IPS-15b (cell line): ENCODE data around the gene C16orf87.
"Not testable (repeated sequence)": the region's sequence is repeated elsewhere in the genome, so short reads cannot be mapped to it uniquely, and the experiment has no call there.

Experiments used
- H3K27me3 ChIP-seq: one replicate; pipeline ENCODE4 v1.6.1; 2013; ENCODE audit warnings: low read length; ENCODE audit not compliant: control insufficient read depth, insufficient read depth
- H3K36me3 ChIP-seq: one replicate; pipeline ENCODE4 v1.6.1; 2013; ENCODE audit warnings: low read length; ENCODE audit not compliant: control insufficient read depth, insufficient read depth
- H3K4me1 ChIP-seq: one replicate; pipeline ENCODE4 v1.6.1; 2013; ENCODE audit warnings: mild to moderate bottlenecking, low read length; ENCODE audit not compliant: control insufficient read depth, insufficient read depth
- H3K4me3 ChIP-seq: one replicate; pipeline ENCODE4 v1.5.1; 2013; ENCODE audit warnings: low read depth, low read length
- H3K9ac ChIP-seq: one replicate; pipeline ENCODE4 v1.6.1; 2013; ENCODE audit warnings: low read depth, mild to moderate bottlenecking, low read length
- H3K9me3 ChIP-seq: one replicate; pipeline ENCODE4 v1.6.1; 2013; ENCODE audit warnings: mild to moderate bottlenecking, low read length; ENCODE audit not compliant: control insufficient read depth, insufficient read depth

C16orf87 gene

GRCh38 chr16:46790599-46791270 lies 40.2 kb downstream of the C16orf87 start:
- Histone ChIP-seq H3K27me3 (no peaks in the 10 kb centered on the region), H3K9me3 (no peaks in the 10 kb centered on the region), H3K36me3 (no peaks in the 10 kb centered on the region), H3K9ac (no peak overlapping the region), H3K4me3 (peak overlapping the region; percentile 69), H3K4me1 (peaks cover 12% of the 10 kb centered on the region)

- Histone ChIP-seq H3K9me3 (no peaks in the 10 kb centered on the region), H3K36me3 (no peaks in the 10 kb centered on the region), H3K27me3 (no peaks in the 10 kb centered on the region), H3K9ac (peak overlapping the region; percentile 76), H3K4me3 (peak overlapping the region; percentile 69), H3K4me1 (peaks cover 14% of the 10 kb centered on the region)
These were observed 41.2 kb downstream of the C16orf87 start for GRCh38 chr16:46789499-46790414.

- Histone ChIP-seq H3K9me3 (no peaks in the 10 kb centered on the region), H3K4me1 (peaks cover 14% of the 10 kb centered on the region), H3K9ac (no peak overlapping the region), H3K27me3 (no peaks in the 10 kb centered on the region), H3K36me3 (no peaks in the 10 kb centered on the region), H3K4me3 (no peak overlapping the region)
These were observed 42.0 kb downstream of the C16orf87 start for GRCh38 chr16:46788891-46789474.

GRCh38 chr16:46787909-46788308 lies 43.1 kb downstream of the C16orf87 start:
- Histone ChIP-seq H3K9me3 (no peaks in the 10 kb centered on the region), H3K9ac (no peak overlapping the region), H3K4me3 (no peak overlapping the region), H3K36me3 (no peaks in the 10 kb centered on the region), H3K27me3 (no peaks in the 10 kb centered on the region), H3K4me1 (peaks cover 14% of the 10 kb centered on the region)

- Histone ChIP-seq H3K4me3 (no peak overlapping the region), H3K4me1 (peaks cover 14% of the 10 kb centered on the region), H3K27me3 (no peaks in the 10 kb centered on the region), H3K9ac (no peak overlapping the region), H3K36me3 (no peaks in the 10 kb centered on the region), H3K9me3 (no peaks in the 10 kb centered on the region)
These were observed 45.7 kb downstream of the C16orf87 start for GRCh38 chr16:46785076-46785845.

GRCh38 chr16:46784569-46784968 lies 46.4 kb downstream of the C16orf87 start:
- H3K4me3 ChIP-seq, H3K36me3 ChIP-seq, H3K27me3 ChIP-seq, H3K9ac ChIP-seq, H3K9me3 ChIP-seq: not testable (repeated sequence)
- peaks cover 14% of the 10 kb centered on the region for H3K4me1 ChIP-seq

- no peak overlapping the region for H3K4me3 ChIP-seq
- no peak overlapping the region for H3K9ac ChIP-seq
- H3K27me3 ChIP-seq, result no peaks in the 10 kb centered on the region
- H3K36me3 ChIP-seq, result no peaks in the 10 kb centered on the region
- peaks cover 8% of the 10 kb centered on the region for H3K4me1 ChIP-seq
- H3K9me3 ChIP-seq, result peaks cover under 1% of the 10 kb centered on the region
These were observed 47.2 kb downstream of the C16orf87 start for GRCh38 chr16:46783800-46784199.

- peaks cover 4% of the 10 kb centered on the region for H3K9me3 ChIP-seq
- peaks cover 2% of the 10 kb centered on the region for H3K4me1 ChIP-seq
- no peak overlapping the region for H3K9ac ChIP-seq
- no peak overlapping the region for H3K4me3 ChIP-seq
- H3K27me3 ChIP-seq, result no peaks in the 10 kb centered on the region
- H3K36me3 ChIP-seq, result no peaks in the 10 kb centered on the region
These were observed 48.7 kb downstream of the C16orf87 start for GRCh38 chr16:46782320-46782719.

- H3K4me1 ChIP-seq, result no peaks in the 10 kb centered on the region
These were observed 53.2 kb downstream of the C16orf87 start for GRCh38 chr16:46777804-46778203.

GRCh38 chr16:46775214-46775613 lies 55.8 kb downstream of the C16orf87 start:
- Histone ChIP-seq H3K4me3 (no peak overlapping the region), H3K27me3 (no peaks in the 10 kb centered on the region), H3K9ac (no peak overlapping the region), H3K4me1 (no peaks in the 10 kb centered on the region), H3K36me3 (no peaks in the 10 kb centered on the region), H3K9me3 (peaks cover 4% of the 10 kb centered on the region)

More at GRCh38 chr16:46777804-46778203, 53.2 kb downstream of the C16orf87 start:
- Histone ChIP-seq H3K27me3 (no peaks in the 10 kb centered on the region), H3K36me3 (no peaks in the 10 kb centered on the region), H3K9me3 (peaks cover 4% of the 10 kb centered on the region), H3K9ac (no peak overlapping the region), H3K4me3 (no peak overlapping the region)

- Histone ChIP-seq H3K9me3 (peaks cover 4% of the 10 kb centered on the region), H3K36me3 (no peaks in the 10 kb centered on the region), H3K4me3 (no peak overlapping the region), H3K4me1 (no peaks in the 10 kb centered on the region), H3K9ac (no peak overlapping the region), H3K27me3 (no peaks in the 10 kb centered on the region)
These were observed 56.2 kb downstream of the C16orf87 start for GRCh38 chr16:46774743-46775177.
